ENCODE data around the gene PLCL1. TPM values are rescaled to one million over a fixed set of nuclear protein-coding genes. Genes with fewer than 3 reads are reported as not detected.
"Not testable (repeated sequence)": the region's sequence is repeated elsewhere in the genome, so short reads cannot be mapped to it uniquely, and the experiment has no call there.

The PLCL1 gene
- total RNA-seq, 1 donor from 2014 or later, result 2.5 TPM

GRCh38 chr2:198146346-198146940, 342.1 kb downstream of the PLCL1 start:
- intact Hi-C loops (cut with micrococcal nuclease), result no loop called here

- intact Hi-C loops (cut with micrococcal nuclease), result no loop called here
These were observed 352.9 kb downstream of the PLCL1 start for GRCh38 chr2:198157314-198157713.

DNA sequence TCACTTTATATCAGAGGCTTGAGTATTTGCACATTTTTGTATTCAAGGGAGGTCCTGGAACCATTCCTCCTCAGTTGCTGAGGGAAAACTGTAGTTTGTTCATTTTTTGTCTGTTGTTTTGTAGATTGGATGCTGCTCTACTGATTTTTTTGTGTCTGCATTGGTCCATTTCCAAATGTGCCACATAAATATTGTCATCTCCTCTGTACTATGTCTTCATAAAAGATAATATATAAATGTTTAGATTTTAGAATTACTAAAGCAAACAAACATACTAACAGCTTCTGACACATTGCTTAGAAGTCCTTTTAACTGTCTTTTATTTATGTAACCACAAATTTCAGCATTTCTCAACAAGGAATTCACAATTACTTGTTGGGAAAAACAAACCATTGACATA, 356.8 kb downstream of the PLCL1 start:
- intact Hi-C loops (cut with micrococcal nuclease), result no loop called here

GRCh38 chr2:198162276-198162675, 357.9 kb downstream of the PLCL1 start:
- intact Hi-C loops (cut with micrococcal nuclease), result no loop called here

GRCh38 chr2:198164843-198165242, 360.4 kb downstream of the PLCL1 start:
- intact Hi-C loops (cut with micrococcal nuclease), result no loop called here

DNA sequence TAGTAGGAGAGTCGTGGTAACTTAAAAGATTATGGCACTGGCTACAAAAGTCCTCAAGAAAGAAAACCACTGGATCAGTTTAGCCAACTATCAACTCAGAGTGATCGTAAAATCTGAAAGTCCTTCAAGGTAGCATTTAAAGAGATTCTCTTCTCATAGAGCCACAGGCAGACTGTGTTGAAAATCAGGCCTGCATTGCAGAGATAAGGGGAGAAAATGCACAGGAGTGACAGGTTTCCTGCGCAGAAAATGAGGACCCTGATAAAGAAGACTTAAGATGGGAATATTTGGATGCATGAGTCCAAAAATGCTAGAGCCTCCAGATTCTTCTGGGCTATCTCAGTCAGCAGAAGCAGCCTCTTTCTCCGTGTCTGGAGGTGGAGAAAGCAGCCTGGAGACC, 360.9 kb downstream of the PLCL1 start:
- intact Hi-C loops (cut with micrococcal nuclease), result no loop called here

DNA sequence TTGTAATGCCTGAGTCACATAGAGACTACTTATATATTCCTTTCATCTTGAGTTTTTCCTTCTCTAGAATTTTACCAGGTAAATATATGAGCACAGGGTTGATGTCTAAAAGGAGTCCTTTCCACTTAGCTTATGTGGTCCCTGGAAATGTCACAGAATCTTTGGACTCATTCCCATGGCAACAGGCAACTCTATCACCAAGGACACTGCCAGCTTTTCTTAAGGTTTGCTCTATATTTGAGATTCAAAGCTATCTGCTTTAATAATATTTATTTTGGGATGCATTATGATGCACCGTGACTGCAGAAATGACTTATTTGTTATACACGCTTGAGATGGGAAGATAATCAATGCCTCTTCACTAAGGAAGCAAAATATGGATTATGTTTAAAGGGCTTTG, 363.0 kb downstream of the PLCL1 start:
- intact Hi-C loops (cut with micrococcal nuclease), result no loop called here

DNA sequence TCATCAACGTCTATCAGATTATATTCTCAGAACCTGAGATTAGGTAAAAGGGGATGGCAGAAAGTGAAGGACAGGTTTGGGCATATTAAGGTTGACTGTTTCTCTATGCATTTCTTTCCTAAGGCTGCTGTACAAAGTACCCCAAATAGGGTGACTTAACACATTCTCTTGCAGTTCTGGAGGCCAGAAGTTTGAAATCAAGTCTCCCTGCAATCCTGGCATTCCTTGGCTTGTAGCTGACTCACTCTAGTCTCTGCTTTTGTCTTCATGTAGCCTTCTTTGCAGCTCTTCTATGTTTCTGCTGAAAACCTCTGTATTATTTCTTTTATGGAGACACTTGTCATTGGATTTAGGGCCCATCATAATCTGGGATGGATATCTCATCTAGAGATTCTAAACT, 364.3 kb downstream of the PLCL1 start:
- intact Hi-C loops (cut with micrococcal nuclease), result no loop called here

- intact Hi-C loops (cut with micrococcal nuclease), result no loop called here
These were observed 368.8 kb downstream of the PLCL1 start for GRCh38 chr2:198173242-198173641.

DNA sequence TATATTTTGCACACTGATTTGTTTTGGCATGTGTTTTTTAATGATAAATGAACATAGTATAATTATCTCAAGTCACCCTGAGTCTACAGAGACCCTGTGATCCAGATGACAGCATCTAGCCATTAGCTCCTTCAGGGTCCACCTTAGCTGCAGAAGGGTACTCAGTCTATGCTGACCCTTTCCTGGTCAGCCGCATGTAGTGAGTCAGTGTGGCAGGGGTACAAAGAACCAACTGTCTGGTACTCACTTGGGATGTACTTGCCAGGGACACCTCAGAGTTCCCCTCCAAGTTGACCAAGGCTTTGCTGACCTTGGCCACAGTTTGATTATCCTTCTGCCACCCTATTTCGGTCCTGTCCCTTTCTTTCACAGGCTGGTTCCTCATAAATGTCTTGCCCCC, 369.5 kb downstream of the PLCL1 start:
- intact Hi-C loops (cut with micrococcal nuclease), result no loop called here

DNA sequence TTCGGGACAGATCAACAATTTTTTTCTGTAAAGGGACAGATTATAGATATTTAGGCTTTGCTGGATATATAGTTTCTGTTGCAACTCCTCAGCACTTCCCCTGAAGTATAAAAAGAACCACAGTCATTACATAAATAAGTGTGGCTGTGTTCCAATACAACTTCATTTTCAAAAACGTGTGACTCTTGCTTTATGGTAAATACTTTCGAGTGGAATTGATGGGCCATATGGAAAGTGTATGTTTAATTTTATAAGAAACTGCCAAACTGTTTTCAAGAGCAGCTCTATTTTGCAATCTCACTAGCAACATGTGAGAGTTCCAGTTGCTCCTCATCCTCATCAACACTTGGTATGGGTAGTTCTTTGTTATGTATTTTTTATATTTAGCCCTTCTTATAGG, 370.9 kb downstream of the PLCL1 start:
- intact Hi-C loops (cut with micrococcal nuclease), result no loop called here

DNA sequence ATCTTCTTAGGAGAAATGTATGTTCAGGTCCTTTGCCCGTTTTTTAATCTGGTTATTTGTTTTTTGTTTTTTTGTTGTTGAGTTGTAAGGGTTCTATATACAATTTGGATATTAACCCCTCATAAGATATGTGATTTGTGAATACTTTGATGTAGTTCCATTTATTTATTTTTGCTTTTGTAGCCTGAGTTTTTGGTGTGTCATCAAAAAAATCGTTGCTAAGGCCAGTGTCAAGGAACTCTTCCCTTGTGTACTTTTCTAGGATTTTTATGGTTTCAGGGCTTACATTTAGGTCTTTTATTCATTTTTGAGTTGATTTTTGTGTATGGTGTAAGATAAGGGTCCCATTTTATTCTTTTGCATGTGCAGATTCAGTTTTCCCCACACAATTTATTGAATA, 372.6 kb downstream of the PLCL1 start:
- intact Hi-C loops (cut with micrococcal nuclease), result no loop called here

GRCh38 chr2:198178766-198179165, 374.4 kb downstream of the PLCL1 start:
- intact Hi-C loops (cut with micrococcal nuclease), result no loop called here

DNA sequence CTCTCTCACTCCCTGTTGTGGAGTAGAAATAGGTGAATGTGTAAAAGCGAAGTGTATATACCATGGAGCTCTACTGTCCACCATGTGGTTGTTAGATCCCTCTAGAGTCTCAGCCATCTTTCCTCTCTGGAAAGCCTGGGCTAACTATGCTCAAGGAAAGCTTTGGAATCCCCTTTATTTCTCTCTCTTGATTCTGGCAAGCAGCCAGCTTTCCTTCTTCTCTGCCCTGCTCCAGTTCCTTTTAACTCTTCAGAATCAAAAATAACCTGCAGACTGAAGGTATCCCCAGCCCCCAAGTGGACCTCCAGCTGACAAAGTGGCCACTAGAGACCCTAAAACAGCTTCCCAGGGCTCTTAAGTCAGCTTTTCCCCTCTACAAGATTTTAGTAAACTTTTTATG, 381.9 kb downstream of the PLCL1 start:
- intact Hi-C loops (cut with micrococcal nuclease), result no loop called here

DNA sequence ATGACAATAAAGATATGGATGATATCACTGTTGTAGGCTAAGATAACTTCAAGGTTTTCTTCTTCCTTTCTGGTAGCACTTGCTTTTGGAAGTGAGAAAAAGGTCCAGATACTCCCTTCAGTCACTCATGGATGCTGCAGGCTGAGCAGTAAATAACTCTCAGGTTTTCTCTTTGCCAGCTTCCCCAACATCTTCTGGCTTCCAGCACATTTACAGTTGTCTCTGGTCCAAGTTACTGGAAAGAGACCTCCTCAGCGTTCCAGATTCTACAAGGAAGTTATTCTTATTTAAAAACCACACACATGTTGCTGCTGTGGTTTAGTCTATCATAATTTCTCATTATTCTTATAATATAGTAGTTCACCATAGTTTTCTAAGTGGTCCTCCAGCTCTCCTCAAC, 383.4 kb downstream of the PLCL1 start:
- intact Hi-C loops (cut with micrococcal nuclease), result no loop called here

DNA sequence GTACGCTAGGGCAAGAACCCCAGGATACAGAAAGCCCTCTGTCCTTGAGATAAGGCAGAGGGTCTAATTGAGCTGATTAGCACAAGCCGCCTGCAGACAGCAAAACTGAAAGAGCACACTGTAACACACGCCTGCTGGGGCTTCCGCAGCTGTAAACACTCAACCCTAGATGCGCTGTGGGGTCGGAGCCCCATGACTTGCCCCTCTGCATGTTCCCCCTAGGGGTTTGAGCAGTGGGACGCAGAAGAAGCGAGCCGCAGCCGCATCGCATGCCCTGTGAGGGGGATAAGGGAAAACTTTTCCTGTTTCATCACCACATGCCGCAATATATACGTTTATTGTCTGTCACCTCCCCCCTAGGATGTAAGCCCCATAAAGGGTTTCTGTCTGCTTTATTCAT, 384.6 kb downstream of the PLCL1 start:
- intact Hi-C loops (cut with micrococcal nuclease), result no loop called here

DNA sequence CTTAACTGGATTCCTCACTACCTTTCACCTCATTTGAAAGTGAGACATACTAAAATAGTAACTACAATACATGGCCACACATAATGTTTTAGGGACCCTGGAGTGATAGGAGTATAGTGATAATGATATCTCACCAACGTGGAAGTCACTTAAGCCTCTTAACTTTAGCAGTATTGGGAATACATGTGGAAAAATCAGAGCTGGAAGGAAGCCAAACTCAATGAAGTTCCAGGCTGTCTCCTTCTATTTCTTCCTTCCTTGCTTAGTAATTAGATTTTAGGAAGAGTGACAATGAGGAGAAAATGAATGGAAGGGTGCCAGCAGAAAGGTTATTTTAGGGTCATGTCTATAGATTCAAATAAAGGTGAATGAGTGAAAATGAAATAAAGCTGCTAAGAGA, 387.3 kb downstream of the PLCL1 start:
- intact Hi-C loops (cut with micrococcal nuclease), result no loop called here

- intact Hi-C loops (cut with micrococcal nuclease), result not testable (repeated sequence)
These were observed 392.2 kb downstream of the PLCL1 start for GRCh38 chr2:198196556-198196955.

Other genes starting within 250 kb of the PLCL1 start
- not detected in 2 replicates for gene RFTN2, start 129.0 kb upstream of the PLCL1 start, total RNA-seq
- gene MARS2, start 99.2 kb upstream of the PLCL1 start, total RNA-seq, result 15.0 and 16.4 TPM in 2 replicates
- not detected in 2 replicates for gene BOLL, start 19.3 kb upstream of the PLCL1 start, total RNA-seq